NCI-H345 treated with DMSO at 0.1 percent for 48 hours (cell line): ENCODE data around the gene INTS2.
A peak's percentile ranks its signal among the peaks of the same experiment; 100 is the strongest.
"Not testable (repeated sequence)": the region's sequence is repeated elsewhere in the genome, so short reads cannot be mapped to it uniquely, and the experiment has no call there.

Source experiments
- DNase-seq: peaks from one replicate; lab custom pipeline; 2025; ENCODE audit not compliant: unreplicated experiment; lab: John Stamatoyannopoulos, UW

The INTS2 gene

DNA sequence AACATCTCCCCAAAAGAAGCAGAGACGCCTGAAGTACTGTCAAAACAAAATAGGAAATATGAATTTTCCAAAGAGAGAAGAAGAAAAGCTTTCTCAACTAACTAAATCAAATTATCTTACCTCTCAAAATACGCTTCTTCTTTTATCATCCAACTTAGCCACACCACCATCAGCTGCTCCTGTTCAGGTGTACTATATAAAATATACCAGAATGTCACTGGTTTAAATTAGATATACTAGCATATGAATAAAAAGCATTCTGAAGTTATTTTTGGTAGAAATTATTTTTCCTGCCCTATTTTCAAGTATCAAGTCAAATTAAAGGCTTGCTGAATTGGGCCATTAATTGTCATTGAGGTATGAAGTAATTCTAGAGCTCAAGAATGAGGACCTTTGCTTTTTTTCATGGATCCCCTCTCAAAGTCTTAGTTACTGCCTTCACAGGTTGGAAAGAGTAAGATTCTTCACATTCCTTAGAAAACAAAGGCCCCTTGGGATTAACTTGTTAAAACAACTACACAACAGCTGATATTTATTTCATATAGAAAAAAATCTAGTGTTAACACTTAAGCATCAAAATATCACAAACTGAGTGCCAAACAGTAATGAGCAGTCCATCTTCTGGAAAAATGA, 30.1 kb downstream of the INTS2 start:
- no peak for DNase-seq

DNA sequence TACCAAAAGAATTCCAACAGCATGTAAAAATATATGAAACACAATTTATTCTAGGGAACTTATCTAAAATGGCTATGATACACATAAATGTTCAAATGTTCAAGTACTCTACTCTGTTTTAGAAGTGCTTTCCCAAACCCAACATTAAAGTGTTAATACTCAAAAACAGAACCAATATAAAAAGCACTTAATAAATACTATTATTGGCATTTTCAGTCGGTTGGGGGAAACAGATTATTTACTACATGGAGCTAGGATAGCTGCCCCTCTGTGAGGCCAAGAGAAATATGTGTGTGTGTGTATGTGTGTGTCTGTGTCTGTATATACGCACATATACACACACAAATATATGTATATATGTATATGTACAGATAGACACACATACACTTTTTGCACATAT, 32.4 kb downstream of the INTS2 start:
- no peak for DNase-seq

DNA sequence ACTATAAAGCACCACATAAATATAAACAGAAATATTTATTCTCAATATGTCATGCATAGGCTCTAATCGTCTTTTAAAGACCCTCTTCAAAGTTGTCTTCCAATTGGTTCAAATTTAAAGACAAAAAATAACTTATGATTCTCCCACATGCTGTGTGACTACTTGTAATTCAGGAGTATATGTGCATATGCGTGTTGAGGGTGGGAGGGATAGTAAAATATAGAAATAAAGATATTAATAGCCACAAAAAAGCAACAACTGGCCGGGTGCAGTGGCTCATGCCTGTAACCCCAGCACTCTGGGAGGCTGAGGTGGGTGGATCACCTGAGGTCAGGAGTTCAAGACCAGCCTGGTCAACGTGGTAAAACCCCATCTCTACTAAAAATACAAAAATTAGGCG, 33.5 kb downstream of the INTS2 start:
- DNase-seq, result not testable (repeated sequence)

DNA sequence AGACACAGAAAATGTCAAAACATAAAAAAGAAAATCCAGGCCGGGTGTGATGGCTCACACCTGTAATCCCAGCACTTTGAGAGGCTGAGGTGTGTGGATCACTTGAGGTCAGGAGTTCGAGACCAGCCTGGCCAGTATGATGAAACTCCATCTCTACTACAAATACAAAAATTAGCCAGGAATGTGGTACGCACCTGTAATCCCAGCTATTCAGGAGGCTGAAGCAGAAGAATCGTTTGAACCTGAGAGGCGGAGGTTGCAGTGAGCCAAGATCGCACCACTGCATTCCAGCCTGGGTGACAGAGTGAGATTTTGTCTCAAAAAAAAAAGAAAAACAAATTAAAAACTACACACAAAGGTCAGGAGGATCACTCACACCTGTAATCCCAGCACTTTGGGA, 40.0 kb downstream of the INTS2 start:
- not testable (repeated sequence) for DNase-seq

DNA sequence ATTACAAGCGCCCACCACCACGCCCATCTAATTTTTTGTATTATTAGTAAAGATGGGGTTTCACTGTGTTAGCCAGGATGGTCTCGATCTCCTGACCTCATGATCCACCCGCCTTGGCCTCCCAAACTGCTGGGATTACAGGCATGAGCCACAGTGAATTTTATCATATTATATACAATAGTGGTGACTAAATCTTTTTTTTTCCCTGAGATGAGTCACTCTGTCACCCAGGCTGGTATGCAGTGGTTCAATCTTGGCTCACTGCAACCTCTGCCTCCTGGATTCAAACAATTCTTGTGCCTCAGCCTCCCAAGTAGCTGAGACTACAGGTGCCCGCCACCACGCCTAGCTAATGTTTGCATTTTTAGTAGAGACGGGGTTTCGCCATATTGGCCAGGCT, 41.9 kb downstream of the INTS2 start:
- DNase-seq, result not testable (repeated sequence)

DNA sequence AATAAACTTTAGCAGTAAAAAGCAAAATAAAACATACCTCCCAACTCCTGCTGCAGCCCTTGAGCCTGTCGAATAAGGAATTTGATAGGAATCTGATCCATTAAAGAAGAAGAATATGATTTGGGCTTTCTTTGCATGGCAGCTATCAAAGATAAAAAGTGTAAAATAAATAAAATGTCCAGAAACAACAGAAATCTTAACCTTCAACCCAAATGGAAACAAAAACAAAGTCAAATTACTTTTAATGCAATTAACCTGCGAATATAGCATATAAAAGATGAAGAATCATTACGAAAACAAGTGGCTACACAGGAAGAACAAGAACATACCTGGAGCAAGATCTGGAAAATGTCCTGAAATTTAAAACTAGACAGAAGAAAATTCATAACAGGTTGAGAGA, 42.9 kb downstream of the INTS2 start:
- DNase-seq, result no peak

DNA sequence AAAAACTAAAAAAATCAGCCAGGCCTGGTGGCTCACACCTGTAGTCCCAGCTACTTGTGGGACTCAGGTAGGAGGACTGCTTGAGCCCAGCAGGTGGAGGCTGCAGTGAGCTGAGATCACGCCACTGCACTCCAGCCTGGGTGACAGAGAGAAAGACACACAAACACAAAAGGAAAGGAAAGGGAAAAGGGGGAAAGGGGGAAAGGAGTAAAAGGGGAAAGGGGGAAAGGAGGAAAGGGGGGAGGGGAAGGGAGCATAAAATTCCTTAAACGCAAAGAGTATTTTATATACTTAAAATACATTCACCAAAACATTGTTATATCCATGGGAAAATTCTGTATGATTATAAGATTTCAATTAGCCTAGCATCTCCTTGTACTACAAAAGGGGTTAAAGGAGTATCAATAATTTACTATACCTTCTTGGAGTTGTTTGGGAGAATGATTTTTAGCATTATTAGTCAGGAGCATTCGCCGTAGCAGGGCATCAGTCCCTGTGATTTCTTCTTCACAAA, 47.1 kb downstream of the INTS2 start:
- no peak for DNase-seq

DNA sequence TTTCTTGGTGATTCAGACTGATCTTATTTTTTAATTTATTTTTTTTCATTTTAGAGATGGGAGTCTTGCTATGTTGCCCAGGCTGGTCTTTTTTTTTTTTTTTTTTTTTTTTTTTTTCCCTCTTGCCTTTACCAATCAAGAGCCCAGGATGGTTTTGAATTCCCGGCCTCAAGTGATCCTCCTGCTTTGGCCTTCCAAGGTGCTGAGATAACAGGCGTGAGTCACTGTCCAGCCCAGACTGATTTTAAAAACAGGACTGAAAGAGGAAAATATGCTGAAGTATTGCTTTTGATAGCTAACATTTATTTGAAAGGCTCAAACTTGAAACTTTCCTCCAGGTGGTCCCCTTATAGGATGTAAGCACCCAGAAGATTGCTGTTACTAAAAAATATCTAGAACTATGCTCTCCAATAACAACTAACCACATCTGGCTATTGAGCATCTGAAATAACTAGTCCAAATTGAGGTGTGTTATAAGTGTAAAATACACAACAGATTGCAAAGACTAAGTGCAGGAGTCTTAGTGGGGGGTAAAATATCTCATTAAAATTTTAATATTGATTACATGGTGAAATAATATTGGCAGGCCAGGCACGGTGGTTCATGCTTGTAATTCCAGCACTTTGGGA, 48.7 kb downstream of the INTS2 start:
- DNase-seq, result no peak

DNA sequence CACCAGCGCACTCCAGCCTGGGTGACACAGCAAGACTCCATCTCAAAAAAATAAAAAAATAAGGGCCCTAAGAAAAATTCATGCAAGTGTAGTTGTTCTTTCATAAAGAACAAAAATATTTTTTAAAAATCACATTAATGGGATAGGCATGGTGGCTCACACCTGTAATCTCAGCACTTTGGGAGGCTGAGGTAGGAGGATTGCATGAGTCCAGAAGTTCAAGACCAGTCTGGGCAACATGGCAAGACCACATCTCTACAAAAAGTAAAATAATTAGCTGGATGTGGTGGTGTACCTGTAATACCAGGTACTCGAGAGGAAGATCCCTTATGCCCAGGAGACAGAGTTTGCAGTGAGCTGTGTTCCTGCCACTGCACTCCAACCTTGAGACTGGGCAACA, 49.3 kb downstream of the INTS2 start:
- DNase-seq, result no peak

DNA sequence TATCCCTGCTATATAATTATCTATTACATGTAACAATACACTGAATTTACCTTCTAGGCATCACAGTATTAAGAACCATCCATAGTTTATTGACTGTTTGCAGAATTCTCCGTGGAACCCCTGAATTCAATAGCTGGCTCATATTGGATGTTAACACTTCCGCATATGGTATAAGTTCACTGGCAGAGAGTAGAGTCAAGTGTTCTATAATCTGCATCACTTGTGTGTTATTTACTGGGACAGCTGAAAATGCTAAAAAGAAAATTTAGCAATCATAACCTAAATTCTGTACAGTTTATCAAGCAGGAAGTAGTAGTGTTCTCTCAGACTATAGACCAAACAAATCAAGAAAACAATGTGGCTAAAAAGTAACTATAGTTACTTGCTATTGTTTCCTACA, 49.9 kb downstream of the INTS2 start:
- no peak for DNase-seq

DNA sequence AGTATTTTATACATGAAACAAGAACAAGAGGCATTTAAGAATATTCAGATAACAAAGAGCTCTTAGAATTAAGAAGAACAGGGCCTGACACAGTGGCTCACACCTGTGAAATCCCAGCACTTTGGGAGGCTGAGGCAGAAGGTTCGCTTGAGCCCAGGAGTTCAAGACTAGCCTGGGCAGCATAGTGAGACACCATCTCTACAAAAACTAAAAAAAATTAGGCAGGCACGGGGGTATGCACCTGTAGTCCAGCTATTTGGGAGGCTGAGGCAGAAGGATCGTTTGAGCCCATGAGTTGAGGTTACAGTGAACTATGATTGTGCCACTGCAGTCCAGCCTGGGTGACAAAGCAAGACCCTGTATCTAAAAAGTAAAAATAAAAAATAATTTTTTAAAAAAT, 52.0 kb downstream of the INTS2 start:
- DNase-seq, result no peak

DNA sequence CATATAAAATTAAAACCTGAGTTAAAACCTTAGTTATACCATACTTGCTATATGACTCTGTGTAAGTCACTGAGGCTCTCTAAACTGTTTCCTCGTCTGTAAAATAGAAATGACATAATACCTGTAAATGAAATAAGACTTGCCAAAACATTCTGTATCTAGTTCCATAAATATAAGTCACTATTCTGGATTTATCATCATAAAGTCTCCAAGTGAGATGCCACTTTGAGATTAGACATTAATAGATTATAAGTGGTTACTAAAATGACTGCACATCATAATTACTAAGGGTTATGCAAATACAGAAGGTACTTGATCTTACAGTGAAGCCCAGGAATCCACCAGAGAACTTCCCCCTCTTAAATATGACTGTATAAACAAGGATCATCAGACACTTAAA, 52.5 kb downstream of the INTS2 start:
- DNase-seq, result no peak

DNA sequence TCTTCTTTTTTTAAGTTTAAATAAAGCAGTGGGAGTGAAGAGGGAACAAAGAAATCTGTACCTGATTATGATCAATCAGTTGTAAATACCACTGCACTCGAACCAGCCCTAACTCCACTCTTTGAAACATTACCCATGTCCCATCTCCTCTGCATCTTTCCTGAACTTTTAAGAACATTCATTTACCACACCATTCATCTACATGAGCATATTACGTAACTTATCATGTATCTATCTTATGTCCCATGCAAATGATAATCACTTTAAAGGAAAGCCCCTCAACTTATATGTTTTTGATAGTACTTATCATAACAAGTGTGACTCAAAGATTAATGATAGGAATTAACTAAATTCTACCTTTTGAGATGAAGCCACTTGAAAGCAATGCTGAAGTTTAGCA, 53.7 kb downstream of the INTS2 start:
- DNase-seq, result no peak

DNA sequence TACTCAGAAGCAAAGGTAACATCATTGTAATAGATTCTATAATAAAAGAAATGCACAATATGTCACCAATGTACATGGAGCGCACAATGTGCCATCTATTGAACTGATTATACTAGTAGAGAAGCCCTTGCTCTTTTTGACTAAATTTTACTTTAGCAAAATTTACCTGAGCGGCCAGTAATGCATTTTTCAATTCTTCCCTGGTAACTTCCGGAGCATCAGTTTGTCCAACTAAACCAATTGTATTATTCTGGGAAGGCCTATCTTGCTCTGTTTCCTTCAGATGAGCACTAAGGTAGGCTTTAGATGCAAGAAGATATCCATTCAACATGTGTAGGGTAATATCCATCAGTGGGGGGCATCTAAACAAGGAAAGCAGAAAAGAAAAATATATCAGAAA, 55.7 kb downstream of the INTS2 start:
- DNase-seq, result no peak

DNA sequence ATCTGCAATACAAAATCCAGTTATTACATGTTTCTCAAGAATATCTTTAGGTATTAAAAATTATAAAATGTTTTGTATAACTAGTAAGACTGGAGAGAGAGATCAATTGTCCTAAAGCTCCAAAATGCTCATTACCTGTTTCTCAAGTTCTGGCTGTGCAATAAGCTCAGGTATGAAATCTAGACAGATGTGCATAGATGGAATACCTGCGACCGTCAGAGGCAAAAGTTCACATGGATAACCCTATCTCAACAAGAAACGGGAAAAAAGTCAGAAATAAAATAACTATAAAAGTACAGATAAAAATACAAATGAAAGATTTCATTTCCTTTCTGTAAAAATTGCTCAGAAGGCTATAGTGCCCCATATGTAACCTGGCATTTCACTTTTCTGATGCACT, 58.6 kb downstream of the INTS2 start:
- no peak for DNase-seq

DNA sequence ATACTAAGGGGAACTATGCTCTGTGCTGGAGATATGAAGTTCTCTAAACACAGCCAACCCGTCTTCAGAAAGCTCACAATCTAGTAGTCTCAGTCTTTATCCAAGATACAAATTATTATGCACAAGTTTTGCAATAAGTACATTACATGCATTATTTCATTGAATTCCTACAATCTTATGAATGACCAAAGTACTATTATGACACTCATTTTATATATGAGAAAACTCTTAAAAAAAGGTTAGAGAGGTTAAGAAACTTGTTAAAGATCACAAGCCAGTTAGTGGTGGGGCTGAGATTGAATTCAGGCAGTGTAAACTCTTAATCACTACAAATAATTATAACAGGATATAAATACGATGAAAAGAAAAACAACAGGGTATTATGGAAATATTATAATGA, 59.7 kb downstream of the INTS2 start:
- no peak for DNase-seq

DNA sequence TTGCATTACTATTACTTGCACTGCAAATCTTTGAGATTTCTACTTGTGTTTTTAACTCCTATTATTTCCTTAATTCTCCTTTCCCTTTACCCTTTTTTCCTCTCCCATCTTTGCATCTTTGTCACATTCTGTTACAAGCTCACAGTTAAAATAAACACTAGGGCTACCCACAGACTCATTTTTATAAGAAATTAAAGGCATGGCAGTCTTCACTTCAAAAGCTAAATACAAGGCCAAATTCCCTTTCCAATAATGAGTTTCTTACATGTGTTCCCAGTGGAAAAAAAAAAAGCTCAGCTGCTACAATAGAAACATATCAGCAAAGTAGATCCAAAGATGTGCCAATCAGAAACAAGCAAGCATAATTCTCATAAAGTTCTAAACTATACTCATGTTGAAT, 60.7 kb downstream of the INTS2 start:
- DNase-seq, result no peak

DNA sequence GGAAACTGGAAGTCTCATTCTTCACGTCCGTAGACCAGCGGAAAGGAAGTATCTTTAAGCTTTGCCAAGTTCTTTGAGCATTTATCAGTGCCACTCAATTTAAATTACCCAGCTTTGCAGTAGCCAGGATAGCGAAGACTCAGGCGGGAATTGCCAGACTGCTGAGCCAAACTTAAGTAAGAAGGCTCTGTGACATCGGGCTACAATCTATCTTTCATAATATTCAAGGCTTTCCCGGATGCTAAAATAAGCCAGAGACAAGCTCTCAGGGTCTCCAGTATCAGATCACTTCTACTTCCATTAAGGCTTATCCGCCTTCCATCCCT, 64.0 kb downstream of the INTS2 start:
- DNase-seq, result no peak

DNA sequence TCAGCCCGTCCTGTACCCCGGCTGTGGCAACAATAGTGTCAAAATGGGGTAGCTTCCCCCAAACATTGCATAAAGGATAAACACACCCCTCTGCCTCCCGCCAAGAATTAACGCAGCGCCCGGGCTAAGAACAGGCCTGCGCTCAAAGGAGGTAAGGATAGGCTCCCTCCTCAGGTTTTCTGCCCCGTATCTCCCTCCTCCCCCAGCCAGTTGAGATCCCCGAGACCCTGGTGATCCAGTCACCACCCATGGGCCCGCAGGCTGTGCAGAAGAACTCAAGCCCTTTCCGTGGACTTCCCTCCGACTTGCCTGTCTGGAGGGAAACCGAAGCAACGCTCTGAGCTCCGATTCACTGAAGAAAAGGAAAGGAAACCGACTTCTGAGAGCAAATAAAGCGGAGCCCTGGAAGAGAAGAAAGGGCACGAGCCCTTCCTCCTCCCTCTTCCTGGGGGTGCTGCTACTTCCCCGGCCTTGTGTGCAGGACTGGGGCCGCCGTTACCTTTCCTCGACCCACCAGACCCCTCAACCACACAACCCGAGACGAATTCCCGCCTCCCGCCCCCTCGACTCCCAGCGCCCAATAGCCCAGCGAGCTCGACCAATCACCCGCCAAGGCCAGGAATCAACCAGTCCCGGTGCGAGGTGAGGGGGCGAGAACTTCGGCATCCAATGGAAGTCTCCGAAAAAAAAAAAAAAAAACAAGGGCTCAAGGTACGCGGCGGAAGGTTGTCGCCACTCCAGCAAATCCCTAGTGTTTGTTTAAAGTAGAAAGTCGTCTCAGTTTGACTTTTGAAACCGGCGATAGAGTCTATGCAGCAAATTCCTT, 64.6 kb downstream of the INTS2 start, which contains the start of gene BRIP1:
BRIP1 (minus strand) TSS at position 554 of the 826 bp plus-strand sequence. CDS start 1,989 bp downstream, outside the sequence.
- DNase-seq, result peak; percentile 89

DNA sequence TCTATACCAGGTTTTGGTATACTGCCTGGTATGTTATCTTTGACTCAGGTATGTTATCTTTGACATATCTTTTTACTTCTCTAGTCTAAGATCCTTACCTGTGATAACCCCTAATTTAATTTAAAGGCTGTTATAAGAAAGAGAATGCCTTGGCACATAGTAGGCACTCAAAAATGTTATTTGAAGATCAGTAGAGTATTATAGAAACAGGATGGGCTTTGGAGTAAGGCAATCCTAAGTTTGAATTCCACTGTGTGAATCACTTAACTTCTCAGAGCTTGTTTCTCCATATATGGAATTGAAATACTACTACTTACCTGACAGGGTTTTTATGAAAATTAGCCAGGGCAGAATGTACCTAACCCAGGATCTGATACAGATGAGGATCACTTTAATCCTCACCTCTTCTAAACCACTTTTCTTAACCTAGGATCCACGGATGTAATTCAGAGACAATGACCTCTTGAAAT, 65.6 kb downstream of the INTS2 start:
- DNase-seq, result no peak

DNA sequence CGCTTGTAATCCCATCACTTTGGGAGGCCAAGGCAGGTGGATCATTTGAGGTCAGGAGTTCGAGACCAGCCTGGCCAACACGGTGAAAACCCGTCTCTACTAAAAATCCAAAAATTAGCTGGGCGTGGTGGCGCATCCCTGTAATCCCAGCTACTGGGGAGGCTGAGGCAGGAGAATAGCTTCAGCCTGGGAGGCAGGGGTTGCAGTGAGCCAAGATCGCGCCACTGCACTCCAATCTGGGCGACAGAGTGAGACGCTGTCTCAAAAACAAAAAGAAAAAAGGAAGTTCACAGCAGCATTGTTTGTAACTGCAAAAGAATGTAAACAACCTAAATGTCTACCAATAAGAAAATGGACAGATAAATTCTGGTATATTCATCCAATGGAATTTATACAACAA, 67.4 kb downstream of the INTS2 start:
- not testable (repeated sequence) for DNase-seq

DNA sequence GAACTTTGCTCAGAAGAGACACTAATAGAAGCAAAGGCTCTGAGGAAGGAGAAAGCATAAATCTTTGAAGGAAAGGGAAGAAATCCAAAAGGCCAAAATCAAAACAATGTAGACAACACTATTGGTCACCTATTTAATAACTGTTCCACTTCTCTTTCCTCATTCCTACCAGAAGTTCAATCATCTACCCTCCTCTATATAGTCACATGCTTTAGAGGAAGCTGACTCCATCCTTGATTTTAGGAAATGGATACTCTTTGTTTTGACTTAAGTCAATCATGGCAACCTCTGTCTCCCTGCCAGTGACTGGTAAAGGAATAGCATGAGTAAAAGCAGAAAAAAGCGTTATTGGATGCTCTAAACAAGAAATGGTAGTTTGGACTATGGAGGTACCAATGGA, 71.7 kb downstream of the INTS2 start:
- DNase-seq, result no peak
